GM10266 (cell line): ENCODE results near the gene SPNS2.

Experiments used
- DNase-seq: peaks from one replicate; pipeline ENCODE4 v3.0.0; 2012; ENCODE audit errors: extremely low spot score
- TF ChIP-seq, protein P1 (sequence below): IDR thresholded peaks from 2 replicates; pipeline ENCODE4 v1.5.1; 2012; ENCODE audit warnings: mild to moderate bottlenecking, low read depth; ENCODE audit not compliant: control insufficient read depth, insufficient read depth; ENCODE audit errors: missing control alignments

The SPNS2 gene

DNA sequence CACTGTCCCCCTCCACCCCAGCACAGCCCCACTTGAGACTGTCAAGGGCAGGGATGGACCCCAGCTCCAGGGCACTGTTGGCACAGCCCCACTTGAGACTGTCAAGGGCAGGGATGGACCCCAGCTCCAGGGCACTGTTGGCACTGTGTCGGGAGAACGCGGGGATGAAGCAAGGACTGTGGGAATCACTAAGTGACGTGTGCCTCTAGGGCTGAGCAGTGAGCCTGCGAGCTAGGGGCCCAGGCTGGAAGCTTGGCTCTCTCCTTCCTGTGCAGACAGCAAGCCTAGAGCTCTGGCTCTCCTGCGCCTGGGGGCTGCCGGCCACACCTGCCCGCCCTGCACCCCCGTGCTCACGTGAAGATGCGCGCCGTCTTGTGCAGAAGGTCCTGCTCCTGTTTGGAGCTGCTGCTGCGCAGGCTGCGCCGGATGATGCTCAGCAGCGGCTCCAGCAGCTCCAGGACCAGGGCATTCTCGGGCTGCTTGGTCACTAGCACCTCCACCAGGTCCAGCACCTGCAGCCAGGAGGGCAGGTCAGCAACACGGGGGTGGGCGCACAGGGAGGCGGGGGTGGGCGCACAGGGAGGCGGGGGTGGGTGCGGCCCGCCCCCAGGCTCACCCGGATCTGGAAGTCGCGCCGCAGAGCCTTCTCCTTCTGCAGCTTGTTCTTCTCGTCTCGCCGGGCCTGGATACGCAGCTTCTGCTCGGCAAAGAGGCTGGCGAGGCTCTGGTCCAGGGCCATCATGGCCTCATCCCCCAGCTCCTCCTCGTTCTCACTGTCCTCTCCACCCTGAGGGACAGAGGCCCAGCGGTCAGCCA is 45.7 kb downstream of the SPNS2 start:
- no peak for DNase-seq
- TF ChIP-seq, protein P1, sequence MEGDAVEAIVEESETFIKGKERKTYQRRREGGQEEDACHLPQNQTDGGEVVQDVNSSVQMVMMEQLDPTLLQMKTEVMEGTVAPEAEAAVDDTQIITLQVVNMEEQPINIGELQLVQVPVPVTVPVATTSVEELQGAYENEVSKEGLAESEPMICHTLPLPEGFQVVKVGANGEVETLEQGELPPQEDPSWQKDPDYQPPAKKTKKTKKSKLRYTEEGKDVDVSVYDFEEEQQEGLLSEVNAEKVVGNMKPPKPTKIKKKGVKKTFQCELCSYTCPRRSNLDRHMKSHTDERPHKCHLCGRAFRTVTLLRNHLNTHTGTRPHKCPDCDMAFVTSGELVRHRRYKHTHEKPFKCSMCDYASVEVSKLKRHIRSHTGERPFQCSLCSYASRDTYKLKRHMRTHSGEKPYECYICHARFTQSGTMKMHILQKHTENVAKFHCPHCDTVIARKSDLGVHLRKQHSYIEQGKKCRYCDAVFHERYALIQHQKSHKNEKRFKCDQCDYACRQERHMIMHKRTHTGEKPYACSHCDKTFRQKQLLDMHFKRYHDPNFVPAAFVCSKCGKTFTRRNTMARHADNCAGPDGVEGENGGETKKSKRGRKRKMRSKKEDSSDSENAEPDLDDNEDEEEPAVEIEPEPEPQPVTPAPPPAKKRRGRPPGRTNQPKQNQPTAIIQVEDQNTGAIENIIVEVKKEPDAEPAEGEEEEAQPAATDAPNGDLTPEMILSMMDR = no peak

DNA sequence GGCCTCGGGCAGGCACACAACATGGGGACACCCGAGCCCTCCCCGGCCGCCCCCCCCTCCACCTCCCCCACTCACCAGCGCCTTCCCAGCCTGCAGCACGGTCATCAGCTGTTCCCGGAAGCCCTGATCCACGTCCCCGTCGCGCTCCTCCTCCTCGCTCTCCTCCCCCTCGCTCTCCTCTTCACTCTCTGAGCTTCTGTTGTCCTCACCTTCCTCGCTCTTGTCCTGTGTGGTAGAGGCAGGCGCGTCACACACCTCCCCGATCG is 46.2 kb downstream of the SPNS2 start:
- DNase-seq = no peak
- TF ChIP-seq, protein P1 = no peak

DNA sequence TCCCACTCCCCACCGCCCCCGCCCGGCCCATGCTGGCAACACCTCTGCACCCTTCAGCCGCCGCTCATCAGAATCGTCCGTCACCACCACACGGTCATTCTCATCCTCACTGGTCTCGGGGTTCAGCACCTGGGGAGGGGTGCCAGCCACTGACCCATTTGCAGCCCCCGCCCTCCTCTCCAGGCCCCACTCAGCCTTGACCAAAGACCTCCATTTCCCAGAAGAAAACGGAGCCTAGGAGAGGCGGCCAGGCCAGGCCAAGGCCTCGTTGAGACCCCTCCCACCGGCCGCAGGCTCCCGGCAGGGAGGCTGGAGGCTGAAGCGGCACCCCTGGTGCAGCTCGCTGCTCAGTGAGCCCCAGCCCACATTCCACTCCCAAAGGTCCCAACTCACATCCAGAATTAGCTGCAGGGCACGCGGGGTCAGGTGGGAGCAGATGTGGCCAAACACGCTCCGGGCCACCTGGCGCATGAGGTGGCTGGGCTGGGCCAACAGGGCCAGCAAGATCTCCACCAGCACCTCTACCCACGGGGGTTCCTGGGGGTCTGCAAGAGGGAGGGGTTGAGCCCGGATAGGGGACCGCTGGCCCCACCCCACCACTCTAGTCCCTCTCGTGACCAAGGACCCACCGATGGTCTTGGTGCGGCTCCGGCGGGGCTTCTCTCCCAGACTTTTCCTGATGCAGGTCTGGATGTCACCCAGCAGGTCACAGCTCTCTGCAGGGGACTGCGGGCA is 46.7 kb downstream of the SPNS2 start:
- TF ChIP-seq, protein P1 = no peak
- no peak for DNase-seq

DNA sequence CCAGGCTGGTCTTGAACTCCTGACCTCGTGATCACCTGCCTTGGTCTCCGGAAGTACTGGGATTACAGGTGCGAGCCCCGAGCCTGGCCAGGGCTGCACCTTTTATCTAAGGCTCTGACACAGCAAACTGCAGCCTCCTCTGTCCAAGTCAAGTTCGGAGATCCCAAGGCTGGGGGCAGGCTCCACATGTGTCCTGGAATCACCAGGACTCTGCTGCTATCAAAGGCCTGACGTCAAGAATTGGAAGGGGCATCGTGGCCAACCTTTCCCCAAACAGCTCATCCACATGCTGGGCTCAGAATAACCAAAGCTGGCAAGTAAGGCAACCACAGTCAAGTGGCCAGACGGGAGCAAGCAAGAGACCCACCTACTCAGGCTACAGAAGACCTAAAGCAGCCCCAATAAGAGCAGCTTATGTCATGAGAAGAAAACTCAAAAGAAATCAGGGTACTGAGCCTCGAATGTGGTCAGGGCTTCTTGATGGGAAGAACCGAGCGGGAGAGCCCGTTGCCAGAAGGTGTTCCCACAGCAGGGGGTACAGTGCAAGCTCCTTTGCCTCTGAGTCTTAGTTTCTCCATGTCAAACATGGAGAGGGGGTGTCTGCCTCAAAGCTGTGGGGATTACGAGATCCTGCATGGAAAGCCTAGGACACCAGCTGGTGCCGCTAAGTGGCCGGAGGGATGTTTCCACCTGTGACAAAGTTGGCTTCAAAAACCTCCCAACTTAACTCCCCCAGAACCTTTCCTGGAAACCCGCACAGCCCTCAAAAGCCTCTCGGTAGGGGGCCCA is 48.6 kb downstream of the SPNS2 start:
- TF ChIP-seq, protein P1 = no peak
- no peak for DNase-seq

DNA sequence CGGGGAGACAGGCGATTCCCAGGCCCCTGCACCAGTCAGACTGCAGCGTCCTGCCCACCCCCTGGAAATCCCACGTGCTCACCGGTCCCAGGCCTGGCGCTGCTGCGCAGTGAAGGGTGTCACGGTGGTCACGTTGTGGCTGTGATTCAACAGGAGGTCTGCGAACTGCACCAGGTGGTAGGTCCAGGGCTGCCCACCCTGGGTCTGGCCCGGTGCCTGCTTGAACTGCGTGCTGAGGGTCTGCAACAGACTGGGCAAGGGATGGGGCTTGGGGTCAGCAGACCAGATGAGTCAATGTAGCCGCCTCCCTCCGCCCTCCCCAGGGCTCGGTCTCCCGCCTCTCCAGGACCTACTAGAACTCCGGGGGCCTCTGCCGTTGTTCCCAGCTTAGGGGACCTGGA is 49.4 kb downstream of the SPNS2 start:
- TF ChIP-seq, protein P1 = no peak
- DNase-seq = no peak

DNA sequence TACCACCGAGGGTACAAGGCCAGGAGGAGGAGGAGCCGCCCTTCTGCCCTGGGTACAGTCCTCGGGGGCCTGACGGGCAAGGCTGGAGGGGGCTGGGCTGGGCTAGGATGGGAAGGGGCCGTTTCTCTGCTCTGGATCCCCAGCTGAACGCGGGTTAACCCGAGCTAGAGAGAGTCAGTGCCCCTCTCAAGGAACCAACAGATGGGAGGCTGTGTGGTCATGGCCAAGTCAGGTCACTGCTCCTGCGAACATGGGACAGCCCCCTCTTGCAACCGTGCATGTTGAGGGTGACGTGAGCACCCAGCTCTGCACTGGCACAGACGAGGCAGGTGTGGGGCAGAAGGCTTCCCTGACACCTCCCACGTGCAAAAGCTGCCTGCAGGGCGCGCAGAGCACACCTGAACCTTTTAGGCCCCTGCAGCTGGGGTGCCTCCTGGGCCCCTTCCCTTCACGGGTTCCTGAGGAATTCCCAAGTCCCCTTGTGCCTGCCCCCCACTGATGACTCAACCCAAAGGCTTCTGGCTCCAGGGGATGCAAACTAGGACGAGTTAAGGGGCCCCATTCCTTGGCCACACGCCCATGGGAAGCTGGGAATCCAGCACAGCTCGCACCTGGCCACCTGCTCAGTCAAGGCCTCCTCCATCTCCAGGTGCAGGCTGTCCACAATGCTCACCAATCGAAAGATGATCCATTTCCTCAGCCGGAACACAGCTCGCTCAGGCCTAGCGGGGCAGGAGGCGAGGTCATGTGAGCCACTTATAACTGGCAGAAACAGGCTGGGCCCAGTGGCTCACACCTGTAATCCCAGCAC is 50.2 kb downstream of the SPNS2 start:
- DNase-seq = no peak
- TF ChIP-seq, protein P1 = no peak
